Measurements from ENCODE around the gene APCDD1.

DNA sequence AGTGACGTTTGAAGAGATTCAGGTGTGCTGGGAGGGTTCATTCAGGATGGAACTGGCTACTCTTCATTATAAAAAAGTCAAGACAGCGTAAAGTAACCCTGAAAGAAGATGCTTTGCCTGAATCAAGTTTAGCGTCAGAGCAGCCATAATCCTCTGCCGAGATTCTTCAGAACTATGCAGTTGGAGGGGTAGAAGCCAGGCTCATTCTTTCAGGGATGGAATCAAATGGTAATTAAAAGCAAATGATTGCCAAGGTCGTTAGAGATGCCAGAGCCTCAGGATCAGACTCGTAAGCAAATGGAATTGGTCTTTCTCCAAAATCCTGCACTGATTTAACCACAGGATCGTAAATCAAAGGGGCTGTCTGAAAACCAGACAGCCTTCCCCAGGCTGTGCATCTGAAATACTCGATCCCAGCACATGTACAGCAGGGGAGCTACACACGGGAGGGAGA is 21.9 kb downstream of the APCDD1 start:
- TF ChIP-seq, protein P1, sequence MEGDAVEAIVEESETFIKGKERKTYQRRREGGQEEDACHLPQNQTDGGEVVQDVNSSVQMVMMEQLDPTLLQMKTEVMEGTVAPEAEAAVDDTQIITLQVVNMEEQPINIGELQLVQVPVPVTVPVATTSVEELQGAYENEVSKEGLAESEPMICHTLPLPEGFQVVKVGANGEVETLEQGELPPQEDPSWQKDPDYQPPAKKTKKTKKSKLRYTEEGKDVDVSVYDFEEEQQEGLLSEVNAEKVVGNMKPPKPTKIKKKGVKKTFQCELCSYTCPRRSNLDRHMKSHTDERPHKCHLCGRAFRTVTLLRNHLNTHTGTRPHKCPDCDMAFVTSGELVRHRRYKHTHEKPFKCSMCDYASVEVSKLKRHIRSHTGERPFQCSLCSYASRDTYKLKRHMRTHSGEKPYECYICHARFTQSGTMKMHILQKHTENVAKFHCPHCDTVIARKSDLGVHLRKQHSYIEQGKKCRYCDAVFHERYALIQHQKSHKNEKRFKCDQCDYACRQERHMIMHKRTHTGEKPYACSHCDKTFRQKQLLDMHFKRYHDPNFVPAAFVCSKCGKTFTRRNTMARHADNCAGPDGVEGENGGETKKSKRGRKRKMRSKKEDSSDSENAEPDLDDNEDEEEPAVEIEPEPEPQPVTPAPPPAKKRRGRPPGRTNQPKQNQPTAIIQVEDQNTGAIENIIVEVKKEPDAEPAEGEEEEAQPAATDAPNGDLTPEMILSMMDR (IDR thresholded peaks at IDR 0.05), result no peak
- TF ChIP-seq EZH2 (IDR thresholded peaks at IDR 0.05), result no peak
- no peak for TF ChIP-seq EZH2phosphoT487 (IDR thresholded peaks at IDR 0.05)

Measured in neural progenitor cell (in vitro differentiated cells).